AG08396 (cell line): ENCODE results near the gene SLC24A3.

Source experiments
- DNase-seq: peaks from one replicate; pipeline ENCODE4 v3.0.0; 2012; ENCODE audit warnings: low spot score, mixed read lengths

The SLC24A3 gene

GRCh38 chr20:19426356-19426755, 213.9 kb downstream of the SLC24A3 start:
- DNase-seq = no peak

GRCh38 chr20:19427480-19427879, 215.0 kb downstream of the SLC24A3 start:
- DNase-seq = no peak

- no peak for DNase-seq
These were observed 215.5 kb downstream of the SLC24A3 start for GRCh38 chr20:19427913-19428312.

GRCh38 chr20:19428324-19428723, 215.9 kb downstream of the SLC24A3 start:
- DNase-seq = no peak

GRCh38 chr20:19429538-19429937, 217.1 kb downstream of the SLC24A3 start:
- DNase-seq = no peak

- DNase-seq = no peak
These were observed 218.3 kb downstream of the SLC24A3 start for GRCh38 chr20:19430641-19431315.

- no peak for DNase-seq
These were observed 218.9 kb downstream of the SLC24A3 start for GRCh38 chr20:19431316-19431700.

- no peak for DNase-seq
These were observed 219.5 kb downstream of the SLC24A3 start for GRCh38 chr20:19431906-19432305.

- peak; percentile 14 for DNase-seq
These were observed 221.2 kb downstream of the SLC24A3 start for GRCh38 chr20:19433371-19434350.

- no peak for DNase-seq
These were observed 222.9 kb downstream of the SLC24A3 start for GRCh38 chr20:19435316-19435715.

GRCh38 chr20:19435821-19436220, 223.4 kb downstream of the SLC24A3 start:
- no peak for DNase-seq

- no peak for DNase-seq
These were observed 226.0 kb downstream of the SLC24A3 start for GRCh38 chr20:19438488-19438887.

- DNase-seq = no peak
These were observed 228.5 kb downstream of the SLC24A3 start for GRCh38 chr20:19440660-19441527.

GRCh38 chr20:19446246-19446645, 233.8 kb downstream of the SLC24A3 start:
- DNase-seq = no peak

GRCh38 chr20:19448632-19449031, 236.2 kb downstream of the SLC24A3 start:
- DNase-seq = no peak

- no peak for DNase-seq
These were observed 236.6 kb downstream of the SLC24A3 start for GRCh38 chr20:19449051-19449450.

GRCh38 chr20:19451231-19451922, 238.9 kb downstream of the SLC24A3 start:
- DNase-seq = no peak

- no peak for DNase-seq
These were observed 239.5 kb downstream of the SLC24A3 start for GRCh38 chr20:19451923-19452295.

- DNase-seq = no peak
These were observed 241.0 kb downstream of the SLC24A3 start for GRCh38 chr20:19453410-19453809.

GRCh38 chr20:19453862-19454261, 241.4 kb downstream of the SLC24A3 start:
- no peak for DNase-seq

- DNase-seq = no peak
These were observed 244.4 kb downstream of the SLC24A3 start for GRCh38 chr20:19456595-19457395.
